Thymus (tissue), 14 donors: ENCODE measurements around the gene ACOT13. TPM values are rescaled to one million over a fixed set of nuclear protein-coding genes. Genes with fewer than 3 reads are reported as not detected.

Source experiments
- DNase-seq, 9 donors: peaks; one replicate each; pipeline ENCODE4 v3.0.0-alpha.2; 2013; ENCODE audit warnings: low spot score in 9 of 9, low read depth in 6 of 9, missing footprints in 1 of 9
- H3K27ac ChIP-seq, 2 donors: one replicate each; pipeline ENCODE4 v1.5.1; 2013; ENCODE audit warnings: control low read depth in 1 of 2, low read depth in 1 of 2, low read length in 1 of 2, mild to moderate bottlenecking in 1 of 2, moderate library complexity in 1 of 2
- H3K27me3 ChIP-seq, 2 donors: one replicate each; pipeline ENCODE4 v1.5.1; 2013; ENCODE audit warnings: low read length in 1 of 2; ENCODE audit not compliant: control insufficient read depth in 2 of 2, insufficient read depth in 1 of 2
- H3K36me3 ChIP-seq, 2 donors: one replicate each; pipeline ENCODE4 v1.5.1; 2013; ENCODE audit warnings: low read length in 1 of 2, mild to moderate bottlenecking in 1 of 2, moderate library complexity in 1 of 2; ENCODE audit not compliant: control insufficient read depth in 2 of 2, insufficient read depth in 2 of 2
- H3K4me1 ChIP-seq, 2 donors: one replicate each; pipeline ENCODE4 v1.5.1; 2013; ENCODE audit warnings: low read length in 2 of 2; ENCODE audit not compliant: control insufficient read depth in 2 of 2, insufficient read depth in 2 of 2
- H3K4me3 ChIP-seq, 2 donors: one replicate each; pipeline ENCODE4 v1.5.1; 2013; ENCODE audit warnings: low read length in 2 of 2, control low read depth in 1 of 2, mild to moderate bottlenecking in 1 of 2
- H3K9me3 ChIP-seq, 2 donors: one replicate each; pipeline ENCODE4 v1.5.1; 2013; ENCODE audit warnings: low read length in 1 of 2, mild to moderate bottlenecking in 1 of 2; ENCODE audit not compliant: control insufficient read depth in 2 of 2, insufficient read depth in 1 of 2
- WGBS: extraction: QIAGEN DNeasy Blood & Tissue Kit; methylation state at CpG from one replicate; pipeline ENCODE4 v1.1.7; 2013; 5-methylcytosine and 5-hydroxymethylcytosine counted together
- long read RNA-seq, 10 donors: transcript quantifications; one replicate each; lab custom pipeline, GENCODE V29; 2026
- polyA plus RNA-seq: library from polyadenylated mRNA; stranded (reverse); fragments of 200-250 nt; gene quantifications from one replicate; pipeline ENCODE4 v1.2.3, GENCODE V29; 2013
- total RNA-seq: library from RNA; stranded (reverse); fragments of 120-200 nt; gene quantifications from one replicate; pipeline ENCODE4 v1.2.4, GENCODE V29; 2013
- donor health status: healthy.

The ACOT13 gene
- total RNA-seq, result 24.6 TPM
- 29.4 TPM for polyA plus RNA-seq
- long read RNA-seq, donor 1, full-length matches to known transcripts, result 10 of 10 reads
- long read RNA-seq, donor 1, partial matches to known transcripts, result 0 of 10 reads
- long read RNA-seq, donor 1, other reads (novel, unspliced or antisense), result 0 of 10 reads
- long read RNA-seq, donor 2, result 0 reads
- long read RNA-seq, donor 3, full-length matches to known transcripts, result 60 of 304 reads
- long read RNA-seq, donor 3, partial matches to known transcripts, result 70 of 304 reads
- long read RNA-seq, donor 3, other reads (novel, unspliced or antisense), result 174 of 304 reads
- long read RNA-seq, donor 4, full-length matches to known transcripts, result 20 of 54 reads
- long read RNA-seq, donor 4, partial matches to known transcripts, result 34 of 54 reads
- long read RNA-seq, donor 4, other reads (novel, unspliced or antisense), result 0 of 54 reads
- long read RNA-seq, donor 5, full-length matches to known transcripts, result 69 of 97 reads
- long read RNA-seq, donor 5, partial matches to known transcripts, result 28 of 97 reads
- long read RNA-seq, donor 5, other reads (novel, unspliced or antisense), result 0 of 97 reads
- long read RNA-seq, donor 6, full-length matches to known transcripts, result 27 of 219 reads
- long read RNA-seq, donor 6, partial matches to known transcripts, result 58 of 219 reads
- long read RNA-seq, donor 6, other reads (novel, unspliced or antisense), result 134 of 219 reads
- long read RNA-seq, donor 7, full-length matches to known transcripts, result 41 of 56 reads
- long read RNA-seq, donor 7, partial matches to known transcripts, result 15 of 56 reads
- long read RNA-seq, donor 7, other reads (novel, unspliced or antisense), result 0 of 56 reads
- long read RNA-seq, donor 8, full-length matches to known transcripts, result 5 of 11 reads
- long read RNA-seq, donor 8, partial matches to known transcripts, result 6 of 11 reads
- long read RNA-seq, donor 8, other reads (novel, unspliced or antisense), result 0 of 11 reads
- long read RNA-seq, donor 9, full-length matches to known transcripts, result 19 of 19 reads
- long read RNA-seq, donor 9, partial matches to known transcripts, result 0 of 19 reads
- long read RNA-seq, donor 9, other reads (novel, unspliced or antisense), result 0 of 19 reads
- long read RNA-seq, donor 10, full-length matches to known transcripts, result 19 of 19 reads
- long read RNA-seq, donor 10, partial matches to known transcripts, result 0 of 19 reads
- long read RNA-seq, donor 10, other reads (novel, unspliced or antisense), result 0 of 19 reads

GRCh38 chr6:24666641-24667377 is at the start of gene ACOT13, which contains the start of gene TDP2:
Gene ACOT13, plus strand, starts transcription at chr6:24667077. Its CDS starts 187 bp downstream, at chr6:24667264.
Gene TDP2, minus strand, starts transcription at chr6:24666899. Its CDS starts 37 bp downstream, at chr6:24666862.
- WGBS, result under 1% methylated on average over 62 of the region's 62 CpGs
- Histone ChIP-seq H3K27ac (peak within 1 kb of the TSS; percentile 94 to 95), H3K4me3 (peak within 1 kb of the TSS; percentile 86 to 97), H3K36me3 (peaks cover 10 to 28% of the 10 kb centered on the region in 2 donors), H3K9me3 (peaks cover 0 to 6% of the 10 kb centered on the region in 2 donors), H3K4me1 (peaks cover 15 to 16% of the 10 kb centered on the region in 2 donors), H3K27me3 (no peaks in the 10 kb centered on the region)
- DNase-seq, result peak; percentile 86 to 100 (median 97)

GRCh38 chr6:24619661-24620060 is 47.2 kb upstream of the ACOT13 start:
- no peaks in the 10 kb centered on the region for H3K27me3 ChIP-seq
- H3K36me3 ChIP-seq, result no peaks in the 10 kb centered on the region
- H3K4me1 ChIP-seq, result no peaks in the 10 kb centered on the region
- no peak overlapping the region for H3K4me3 ChIP-seq
- H3K9me3 ChIP-seq, result no peaks in the 10 kb centered on the region
- 98% methylated on average over 5 of the region's 5 CpGs for WGBS
- H3K27ac ChIP-seq, result no peak overlapping the region
- no peak for DNase-seq

GRCh38 chr6:24620637-24621036 is 46.2 kb upstream of the ACOT13 start:
- no peaks in the 10 kb centered on the region for H3K4me1 ChIP-seq
- no peaks in the 10 kb centered on the region for H3K27me3 ChIP-seq
- DNase-seq, result no peak
- 96% methylated on average over 3 of the region's 3 CpGs for WGBS
- no peaks in the 10 kb centered on the region for H3K36me3 ChIP-seq
- H3K4me3 ChIP-seq, result no peak overlapping the region
- H3K27ac ChIP-seq, result no peak overlapping the region
- H3K9me3 ChIP-seq, result no peaks in the 10 kb centered on the region

- H3K27ac ChIP-seq, result no peak overlapping the region
- WGBS, result 94% methylated on average over 7 of the region's 7 CpGs
- H3K4me3 ChIP-seq, result no peak overlapping the region
- no peaks in the 10 kb centered on the region for H3K27me3 ChIP-seq
- no peaks in the 10 kb centered on the region for H3K36me3 ChIP-seq
- H3K4me1 ChIP-seq, result no peaks in the 10 kb centered on the region
- H3K9me3 ChIP-seq, result no peaks in the 10 kb centered on the region
- no peak for DNase-seq
These were observed 45.1 kb upstream of the ACOT13 start for GRCh38 chr6:24621626-24622289.

GRCh38 chr6:24630856-24631505 is 35.9 kb upstream of the ACOT13 start:
- H3K4me1 ChIP-seq, result no peaks in the 10 kb centered on the region
- H3K4me3 ChIP-seq, result no peak overlapping the region
- no peaks in the 10 kb centered on the region for H3K9me3 ChIP-seq
- DNase-seq, result no peak
- H3K27ac ChIP-seq, result no peak overlapping the region
- 95% methylated on average over 5 of the region's 5 CpGs for WGBS
- no peaks in the 10 kb centered on the region for H3K27me3 ChIP-seq
- H3K36me3 ChIP-seq, result no peaks in the 10 kb centered on the region

- DNase-seq, result no peak
These were observed 35.2 kb upstream of the ACOT13 start for GRCh38 chr6:24631671-24632070.

GRCh38 chr6:24632573-24632972 is 34.3 kb upstream of the ACOT13 start:
- WGBS, result 93% methylated on average over 1 of the region's 1 CpG
- no peak for DNase-seq
- Histone ChIP-seq H3K27me3 (no peaks in the 10 kb centered on the region), H3K4me3 (no peak overlapping the region), H3K9me3 (no peaks in the 10 kb centered on the region), H3K4me1 (no peaks in the 10 kb centered on the region), H3K27ac (no peak overlapping the region), H3K36me3 (no peaks in the 10 kb centered on the region)

More at GRCh38 chr6:24631671-24632070, 35.2 kb upstream of the ACOT13 start:
- Histone ChIP-seq H3K27ac (no peak overlapping the region), H3K4me1 (no peaks in the 10 kb centered on the region), H3K9me3 (no peaks in the 10 kb centered on the region), H3K4me3 (no peak overlapping the region), H3K27me3 (no peaks in the 10 kb centered on the region), H3K36me3 (no peaks in the 10 kb centered on the region)
- 78% methylated on average over 5 of the region's 5 CpGs for WGBS
